ENCODE results near the gene SMTN.

- TF ChIP-seq E2F4 (IDR thresholded peaks at IDR 0.05; ENCODE audit: low read depth, low read length): no peak
- TF ChIP-seq SIX5 (IDR thresholded peaks at IDR 0.05; ENCODE audit: low read depth, low read length, severe bottlenecking): no peak
- TF ChIP-seq, protein P1, sequence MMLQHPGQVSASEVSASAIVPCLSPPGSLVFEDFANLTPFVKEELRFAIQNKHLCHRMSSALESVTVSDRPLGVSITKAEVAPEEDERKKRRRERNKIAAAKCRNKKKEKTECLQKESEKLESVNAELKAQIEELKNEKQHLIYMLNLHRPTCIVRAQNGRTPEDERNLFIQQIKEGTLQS (IDR thresholded peaks at IDR 0.05; ENCODE audit: borderline replicate concordance, extremely low read depth, low read depth, low read length): no peak
- TF ChIP-seq POLR2A (IDR thresholded peaks at IDR 0.05; ENCODE audit: low read depth, low read length): no peak
Observed at GRCh38 chr22:31139066-31139465, 57.9 kb downstream of the SMTN start.
